ENCODE data around the gene EPN3. TPM values are rescaled to one million over a fixed set of nuclear protein-coding genes. Genes with fewer than 3 reads are reported as not detected.

EPN3 gene
- total RNA-seq = 92.7 TPM

- DNase-seq (ENCODE audit: low spot score) = peak; percentile 78
Observed at GRCh38 chr17:50532452-50533024, at the start of gene EPN3. Gene EPN3, plus strand, starts transcription at chr17:50532735. Its CDS starts 3,822 bp downstream, at chr17:50536557.

GRCh38 chr17:50483266-50483665, 49.3 kb upstream of the EPN3 start:
- DNase-seq (ENCODE audit: low spot score) = no peak

- DNase-seq (ENCODE audit: low spot score) = no peak
Observed at GRCh38 chr17:50484386-50485155, 48.0 kb upstream of the EPN3 start.

GRCh38 chr17:50487213-50488096, 45.1 kb upstream of the EPN3 start:
- DNase-seq (ENCODE audit: low spot score) = peak; percentile 45

GRCh38 chr17:50488880-50489279, 43.7 kb upstream of the EPN3 start:
- DNase-seq (ENCODE audit: low spot score) = no peak

GRCh38 chr17:50491505-50491904, 41.0 kb upstream of the EPN3 start:
- DNase-seq (ENCODE audit: low spot score) = no peak

- DNase-seq (ENCODE audit: low spot score) = no peak
Observed at GRCh38 chr17:50492214-50492613, 40.3 kb upstream of the EPN3 start.

- DNase-seq (ENCODE audit: low spot score) = no peak
Observed at GRCh38 chr17:50493744-50494143, 38.8 kb upstream of the EPN3 start.

- no peak for DNase-seq (ENCODE audit: low spot score)
Observed at GRCh38 chr17:50495217-50495823, 37.2 kb upstream of the EPN3 start.

- DNase-seq (ENCODE audit: low spot score) = no peak
Observed at GRCh38 chr17:50495918-50496317, 36.6 kb upstream of the EPN3 start.

GRCh38 chr17:50498021-50498874, 34.3 kb upstream of the EPN3 start:
- no peak for DNase-seq (ENCODE audit: low spot score)

- no peak for DNase-seq (ENCODE audit: low spot score)
Observed at GRCh38 chr17:50499270-50499669, 33.3 kb upstream of the EPN3 start.

GRCh38 chr17:50499721-50500120, 32.8 kb upstream of the EPN3 start:
- DNase-seq (ENCODE audit: low spot score) = no peak

GRCh38 chr17:50501054-50501453, 31.5 kb upstream of the EPN3 start:
- DNase-seq (ENCODE audit: low spot score) = peak; percentile 48

- DNase-seq (ENCODE audit: low spot score) = no peak
Observed at GRCh38 chr17:50502301-50502990, 30.1 kb upstream of the EPN3 start.

GRCh38 chr17:50505591-50506130, 26.9 kb upstream of the EPN3 start:
- no peak for DNase-seq (ENCODE audit: low spot score)

- no peak for DNase-seq (ENCODE audit: low spot score)
Observed at GRCh38 chr17:50506298-50506697, 26.2 kb upstream of the EPN3 start.

GRCh38 chr17:50507871-50508572, 24.5 kb upstream of the EPN3 start, which contains the start of gene MYCBPAP:
Gene MYCBPAP, plus strand, starts transcription at chr17:50508439. Its CDS starts 236 bp downstream, at chr17:50508675.
- DNase-seq (ENCODE audit: low spot score) = peak; percentile 83
